ENCODE results near the gene MPC1L.

DNA sequence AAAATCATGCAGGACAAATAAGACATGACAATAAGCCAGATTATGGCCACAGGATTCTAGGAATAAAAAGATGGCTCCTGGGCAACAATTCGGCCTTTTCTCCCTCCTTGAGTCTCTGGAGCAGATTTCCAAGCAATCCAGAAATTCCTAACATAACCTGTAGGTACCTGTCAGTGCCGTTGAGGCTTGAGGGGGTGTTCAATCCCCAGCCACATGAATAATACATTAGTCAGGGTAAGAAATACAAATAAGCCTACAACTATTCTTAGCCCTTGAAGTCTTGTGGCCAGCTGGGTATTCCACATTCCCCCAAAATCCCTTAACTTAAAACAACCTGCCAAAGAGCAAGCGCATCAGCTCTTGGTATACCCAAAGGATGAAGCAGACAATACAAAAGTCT lies 14.5 kb downstream of the MPC1L start:
- TF ChIP-seq CTCF (IDR thresholded peaks at IDR 0.05): no peak
- TF ChIP-seq POLR2AphosphoS5 (IDR thresholded peaks at IDR 0.05): no peak
